H1 (cell line): Measurements from ENCODE around the gene REPIN1. TPM values are rescaled to one million over a fixed set of nuclear protein-coding genes. Genes with fewer than 3 reads are reported as not detected.

Experiments used
- CTCF ChIA-PET: fragments of 300-600 bp; sonication (Branson Sonifier 250); formaldehyde crosslinking; loops from one replicate; lab custom pipeline; 2021; ENCODE audit not compliant: partially characterized antibody; lab: Charles Lee
- POLR2A ChIA-PET: fragments of 300-600 bp; sonication (Branson Sonifier 250); formaldehyde crosslinking; loops from one replicate; lab custom pipeline; 2021; ENCODE audit warnings: inconsistent platforms; ENCODE audit not compliant: partially characterized antibody; lab: Charles Lee
- DNase-seq, 2 experiments: peaks; one replicate each; pipeline versions ENCODE4 v3.0.0 to v3.0.0-alpha.2; 2010 to 2022; ENCODE audit warnings: low spot score in 2 of 2, low read depth in 1 of 2, mixed read lengths in 1 of 2
- FAIRE-seq: peaks from 2 replicates; lab custom pipeline; 2011; peaks lifted over from hg19 to GRCh38; lab: Jason Lieb, UNC
- H2AFZ ChIP-seq: 2 replicates; pipeline ENCODE4 v1.8.1; 2012; ENCODE audit warnings: low read length, inconsistent platforms
- H2AK5ac ChIP-seq: 2 replicates; pipeline ENCODE4 v1.6.1; 2013; ENCODE audit warnings: low read depth, low read length
- H2BK120ac ChIP-seq: replicated peaks from 2 replicates; pipeline ENCODE3; 2013; ENCODE audit warnings: low read depth, low read length, inconsistent platforms
- H2BK12ac ChIP-seq: 2 replicates; pipeline ENCODE4 v1.6.1; 2013; ENCODE audit warnings: low read depth, low read length
- H2BK15ac ChIP-seq: 2 replicates; pipeline ENCODE4 v1.6.1; 2013; ENCODE audit warnings: low read length
- H2BK20ac ChIP-seq: 2 replicates; pipeline ENCODE4 v1.6.1; 2013; ENCODE audit warnings: low read length
- H2BK5ac ChIP-seq: 2 replicates; pipeline ENCODE4 v1.6.1; 2013; ENCODE audit warnings: low read depth, low read length
- H3K14ac ChIP-seq: 2 replicates; pipeline ENCODE4 v1.6.1; 2013; ENCODE audit warnings: inconsistent platforms; ENCODE audit not compliant: insufficient read length
- H3K18ac ChIP-seq: 2 replicates; pipeline ENCODE4 v1.6.1; 2013; ENCODE audit warnings: low read length; ENCODE audit errors: extremely low read depth
- H3K23ac ChIP-seq: 2 replicates; pipeline ENCODE4 v1.6.1; 2013; ENCODE audit warnings: inconsistent platforms; ENCODE audit not compliant: insufficient read length
- H3K23me2 ChIP-seq: 2 replicates; pipeline ENCODE4 v1.6.1; 2013; ENCODE audit warnings: low read depth, low read length
- H3K27ac ChIP-seq: 2 replicates; pipeline ENCODE4 v1.6.1; 2011; ENCODE audit warnings: low read depth, low read length, inconsistent platforms
- H3K27me3 ChIP-seq, 4 experiments: replicated peaks in 1 of 4; 1 replicate in 1 of 4; 2 replicates in 3 of 4; pipeline versions ENCODE4 v1.6.1 to v1.8.1; 2011 to 2013; ENCODE audit warnings: low read length in 3 of 4, mild to moderate bottlenecking in 3 of 4, inconsistent platforms in 2 of 4, mixed read lengths in 2 of 4, moderate library complexity in 1 of 4; ENCODE audit not compliant: control insufficient read depth in 3 of 4, insufficient read depth in 3 of 4; ENCODE audit errors: extremely low read depth in 1 of 4
- H3K36me3 ChIP-seq, 4 experiments: 2 replicates each; pipeline versions ENCODE4 v1.6.1 to v1.8.1; 2011 to 2013; ENCODE audit warnings: mild to moderate bottlenecking in 4 of 4, low read length in 3 of 4, moderate library complexity in 2 of 4, control low read depth in 1 of 4, inconsistent platforms in 1 of 4; ENCODE audit not compliant: insufficient read depth in 4 of 4, control insufficient read depth in 2 of 4
- H3K4ac ChIP-seq: replicated peaks from 2 replicates; pipeline ENCODE3; 2013; ENCODE audit warnings: low read length, low read depth, mixed read lengths, inconsistent platforms; ENCODE audit not compliant: insufficient read length
- H3K4me1 ChIP-seq, 4 experiments: replicated peaks in 1 of 4; 1 replicate in 1 of 4; 2 replicates in 3 of 4; pipeline versions ENCODE4 v1.6.1 to v1.8.1; 2011 to 2013; ENCODE audit warnings: low read length in 3 of 4, inconsistent platforms in 2 of 4, mixed read lengths in 1 of 4; ENCODE audit not compliant: insufficient read depth in 4 of 4, control insufficient read depth in 3 of 4
- H3K4me2 ChIP-seq, 2 experiments: 2 replicates each; pipeline versions ENCODE4 v1.6.1 to v1.8.1; 2011 to 2013; ENCODE audit warnings: low read depth in 2 of 2, low read length in 2 of 2, control low read depth in 1 of 2, inconsistent platforms in 1 of 2, mild to moderate bottlenecking in 1 of 2; ENCODE audit not compliant: insufficient read depth in 1 of 2
- H3K4me3 ChIP-seq, 4 experiments: fragments of 200-600, 300-600 bp in 1 of 4; sonication (generic), shearing (Covaris generic), sonication (Bioruptor Twin) in 1 of 4; 2 replicates each; pipeline versions ENCODE4 v1.5.1 to v1.8.1; 2011 to 2016; ENCODE audit warnings: low read length in 4 of 4, low read depth in 3 of 4, control low read depth in 2 of 4, inconsistent platforms in 2 of 4, mild to moderate bottlenecking in 2 of 4, mixed read lengths in 1 of 4, moderate library complexity in 1 of 4; ENCODE audit not compliant: insufficient read depth in 2 of 4; ENCODE audit errors: extremely low read depth in 1 of 4
- H3K56ac ChIP-seq: replicated peaks from 2 replicates; pipeline ENCODE3; 2013; ENCODE audit warnings: low read depth, mild to moderate bottlenecking, mixed read lengths, low read length, inconsistent platforms; ENCODE audit not compliant: insufficient read length
- H3K79me1 ChIP-seq: 2 replicates; pipeline ENCODE4 v1.6.1; 2013; ENCODE audit warnings: low read depth, low read length, control low read depth
- H3K79me2 ChIP-seq, 2 experiments: 2 replicates each; pipeline versions ENCODE4 v1.6.1 to v1.8.1; 2012 to 2013; ENCODE audit warnings: low read length in 2 of 2, mild to moderate bottlenecking in 2 of 2, inconsistent platforms in 1 of 2; ENCODE audit not compliant: insufficient read depth in 2 of 2, control insufficient read depth in 1 of 2
- H3K9ac ChIP-seq, 4 experiments: replicated peaks in 1 of 4; 1 replicate in 1 of 4; 2 replicates in 3 of 4; pipeline versions ENCODE4 v1.6.1 to v1.8.1; 2011 to 2013; ENCODE audit warnings: low read depth in 3 of 4, low read length in 3 of 4, control low read depth in 2 of 4, mild to moderate bottlenecking in 2 of 4, moderate library complexity in 2 of 4, inconsistent platforms in 1 of 4; ENCODE audit errors: extremely low read depth in 1 of 4
- H3K9me3 ChIP-seq, 2 experiments: 2 replicates each; pipeline versions ENCODE4 v1.6.1 to v1.8.1; 2012 to 2013; ENCODE audit warnings: mild to moderate bottlenecking in 2 of 2, moderate library complexity in 2 of 2, control low read depth in 1 of 2, inconsistent platforms in 1 of 2, low read depth in 1 of 2, low read length in 1 of 2, mixed read lengths in 1 of 2; ENCODE audit not compliant: insufficient read depth in 2 of 2
- H4K20me1 ChIP-seq, 2 experiments: replicated peaks in 1 of 2; 2 replicates each; pipeline versions ENCODE3 to v1.8.1; 2011 to 2013; ENCODE audit warnings: inconsistent platforms in 2 of 2, low read length in 2 of 2, mild to moderate bottlenecking in 1 of 2; ENCODE audit not compliant: insufficient read depth in 2 of 2, control insufficient read depth in 1 of 2
- H4K5ac ChIP-seq: 2 replicates; pipeline ENCODE4 v1.6.1; 2013; ENCODE audit warnings: low read length, low read depth, mixed read lengths, inconsistent platforms; ENCODE audit not compliant: insufficient read length
- H4K8ac ChIP-seq: 2 replicates; pipeline ENCODE4 v1.8.0; 2013; ENCODE audit warnings: mild to moderate bottlenecking, moderate library complexity, low read length, inconsistent platforms; ENCODE audit not compliant: insufficient read depth; ENCODE audit errors: extremely low read depth
- H4K91ac ChIP-seq: replicated peaks from 2 replicates; pipeline ENCODE3; 2013; ENCODE audit warnings: low read length, mixed read lengths, inconsistent platforms; ENCODE audit not compliant: insufficient read length
- ASH2L ChIP-seq: fragments of 200-600, 300-600 bp; sonication (generic); IDR thresholded peaks from one replicate; pipeline ENCODE4 v1.7.1; 2017; ENCODE audit warnings: low read length
- CBX5 ChIP-seq: fragments of 300-800, 300-1000 bp; sonication (generic); IDR thresholded peaks from 2 replicates; pipeline ENCODE4 v1.7.1; 2016; ENCODE audit warnings: antibody characterized with exemption, low read length, low read depth
- CHD2 ChIP-seq: IDR thresholded peaks from 2 replicates; pipeline ENCODE4 v1.6.1; 2012; ENCODE audit warnings: low read length, improper control_type of control experiment
- CTBP2 ChIP-seq: IDR thresholded peaks from 2 replicates; pipeline ENCODE4 v1.7.0; 2011; ENCODE audit warnings: borderline replicate concordance, mild to moderate bottlenecking, moderate library complexity, mixed read lengths, low read length; ENCODE audit not compliant: insufficient read depth, insufficient read length
- EZH2 ChIP-seq: fragments of 200-600 bp; sonication (generic); IDR thresholded peaks from 2 replicates; pipeline ENCODE4 v1.7.1; 2012; ENCODE audit warnings: low read depth, mild to moderate bottlenecking, moderate library complexity, low read length, inconsistent platforms; ENCODE audit not compliant: severe bottlenecking
- HDAC6 ChIP-seq: IDR thresholded peaks from one replicate; pipeline ENCODE4 v1.7.1; 2012; ENCODE audit warnings: low read depth, mild to moderate bottlenecking, inconsistent platforms, low read length, moderate library complexity
- KDM4A ChIP-seq: IDR thresholded peaks from one replicate; pipeline ENCODE4 v1.7.1; 2012; ENCODE audit warnings: low read depth, mild to moderate bottlenecking, moderate library complexity, low read length, inconsistent platforms; ENCODE audit not compliant: severe bottlenecking
- SIX5 ChIP-seq: IDR thresholded peaks from 2 replicates; pipeline ENCODE4 v1.6.1; 2011; ENCODE audit warnings: mild to moderate bottlenecking, low read depth, low read length
- TAF1 ChIP-seq: IDR thresholded peaks from 2 replicates; pipeline ENCODE4 v1.6.1; 2011; ENCODE audit warnings: mild to moderate bottlenecking, low read depth, low read length
- WGBS, 2 experiments: shearing (Covaris generic) in 1 of 2; methylation state at CpG; one replicate each; pipeline versions ENCODE4 v1.1.6 to v1.1.7; 2013 to 2015; ENCODE audit warnings: low lambda C conversion rate in 2 of 2, mixed read lengths in 2 of 2, inconsistent platforms in 1 of 2, low coverage in 1 of 2, missing lambda C conversion rate in 1 of 2; ENCODE audit not compliant: insufficient replicate concordance in 2 of 2, insufficient coverage in 1 of 2, insufficient read length in 1 of 2; ENCODE audit errors: extremely low coverage in 1 of 2, missing lambda C conversion rate in 1 of 2; 5-methylcytosine and 5-hydroxymethylcytosine counted together
- polyA plus RNA-seq, 7 experiments: library from polyadenylated mRNA; depleted of rRNA in 3 of 7; stranded (reverse) in 5 of 7; unstranded in 2 of 7; fragments of >200 nt in 5 of 7; fragments of 200-250 nt in 2 of 7; gene quantifications; 1 replicate in 5 of 7; 2 replicates in 1 of 7; 4 replicates in 1 of 7; pipeline versions ENCODE4 v1.2.1 to v1.2.3, GENCODE V29; 2011 to 2013; ENCODE audit warnings: missing spikeins in 2 of 7, mixed read lengths in 2 of 7
- total RNA-seq: library from RNA; stranded (reverse); fragmentation: NEBNext Ultra II Directional; extraction: Animal tissue kit (Norgen Biotek cat#: 25700); gene quantifications from 2 replicates; pipeline ENCODE4 v1.2.1, GENCODE V29; 2021
- TF ChIP-seq, protein P1 (sequence below), 3 experiments: IDR thresholded peaks; 1 replicate in 2 of 3; 2 replicates in 1 of 3; pipeline versions ENCODE4 v1.5.1 to v1.6.1; 2011; ENCODE audit warnings: low read length in 3 of 3, mild to moderate bottlenecking in 3 of 3, inconsistent platforms in 2 of 3, low read depth in 1 of 3, moderate library complexity in 1 of 3; ENCODE audit not compliant: insufficient read depth in 1 of 3; ENCODE audit errors: control extremely low read depth in 1 of 3

The REPIN1 gene
- total and polyA plus RNA-seq, 2 of the 8 experiments (the other 6 are each of a cell fraction or from before 2014, with no cell fraction given): 98.6 to 125 TPM

GRCh38 chr7:150337659-150338081 lies 31.0 kb upstream of the REPIN1 start:
- CTCF ChIA-PET: interaction anchor here (1.0 to 2.2 kb wide), 8 partner anchors 9 to 46 kb away, joined by 3 to 8 read pairs (median 4); no protein-coding TSS in a partner anchor
- FAIRE-seq (no peak), DNase-seq (no peak)
- no peaks in the 10 kb centered on the region for H3K9me3 ChIP-seq
- H3K79me1 ChIP-seq: peaks cover 6% of the 10 kb centered on the region
- H4K8ac ChIP-seq: 0 out of 2 replicates have a peak overlapping the region, but pooled peaks have one; percentile 5
- 0 out of 2 replicates have a peak overlapping the region, but pooled peaks have one; percentile 48 for H3K18ac ChIP-seq
- peak overlapping the region; percentile 84; the same call in 1 of the 2 replicates for H2AK5ac ChIP-seq
- no peak overlapping the region for H3K4me3 ChIP-seq
- H3K4me1 ChIP-seq: peaks cover 15 to 72% (median 40%) of the 10 kb centered on the region in 4 experiments
- no peak overlapping the region for H3K14ac ChIP-seq
- peak overlapping the region; percentile 25; the same call in 1 of the 2 replicates for H2BK15ac ChIP-seq
- no peak overlapping the region for H2AFZ ChIP-seq
- no peak overlapping the region for H4K5ac ChIP-seq
- H3K56ac ChIP-seq: no peak overlapping the region
- no peak overlapping the region for H3K4ac ChIP-seq
- peaks cover 0 to 13% (median 11%) of the 10 kb centered on the region in 4 experiments; a peak in 6 of 7 replicates for H3K27me3 ChIP-seq
- H2BK120ac ChIP-seq: no peak overlapping the region
- POLR2A ChIA-PET: interaction anchor here (0.6 to 7.6 kb wide), 13 partner anchors 8 to 77 kb away, joined by 3 to 76 read pairs (median 6); partner anchors contain the start of gene REPIN1
- H3K27ac ChIP-seq: no peak overlapping the region
- H3K23ac ChIP-seq: no peak overlapping the region
- H4K20me1 ChIP-seq: peaks cover 9 to 18% of the 10 kb centered on the region in 2 experiments
- 0 out of 2 replicates have a peak overlapping the region, but pooled peaks have one; percentile 50 for H2BK12ac ChIP-seq
- no peak overlapping the region for H4K91ac ChIP-seq
- no peak overlapping the region for H2BK5ac ChIP-seq
- H3K9ac ChIP-seq: no peak overlapping the region
- no peak overlapping the region for H2BK20ac ChIP-seq
- peaks cover 17% of the 10 kb centered on the region for H3K23me2 ChIP-seq
- peaks cover 2 to 25% (median 6%) of the 10 kb centered on the region in 4 experiments; a peak in 6 of 8 replicates for H3K36me3 ChIP-seq
- WGBS, 2 experiments: 88% methylated on average over 6 of the region's 6 CpGs; no CpG with 5 or more reads in 1 of the 2 experiments
- H3K4me2 ChIP-seq: no peak overlapping the region
- H3K79me2 ChIP-seq: peaks cover 0 to 22% of the 10 kb centered on the region in 2 experiments; a peak in 2 of 4 replicates
- TF ChIP-seq ASH2L (no peak), KDM4A (no peak), EZH2 (no peak), TAF1 (no peak), HDAC6 (no peak), CBX5 (no peak), CHD2 (no peak), CTBP2 (no peak), SIX5 (no peak)
- TF ChIP-seq, protein P1, sequence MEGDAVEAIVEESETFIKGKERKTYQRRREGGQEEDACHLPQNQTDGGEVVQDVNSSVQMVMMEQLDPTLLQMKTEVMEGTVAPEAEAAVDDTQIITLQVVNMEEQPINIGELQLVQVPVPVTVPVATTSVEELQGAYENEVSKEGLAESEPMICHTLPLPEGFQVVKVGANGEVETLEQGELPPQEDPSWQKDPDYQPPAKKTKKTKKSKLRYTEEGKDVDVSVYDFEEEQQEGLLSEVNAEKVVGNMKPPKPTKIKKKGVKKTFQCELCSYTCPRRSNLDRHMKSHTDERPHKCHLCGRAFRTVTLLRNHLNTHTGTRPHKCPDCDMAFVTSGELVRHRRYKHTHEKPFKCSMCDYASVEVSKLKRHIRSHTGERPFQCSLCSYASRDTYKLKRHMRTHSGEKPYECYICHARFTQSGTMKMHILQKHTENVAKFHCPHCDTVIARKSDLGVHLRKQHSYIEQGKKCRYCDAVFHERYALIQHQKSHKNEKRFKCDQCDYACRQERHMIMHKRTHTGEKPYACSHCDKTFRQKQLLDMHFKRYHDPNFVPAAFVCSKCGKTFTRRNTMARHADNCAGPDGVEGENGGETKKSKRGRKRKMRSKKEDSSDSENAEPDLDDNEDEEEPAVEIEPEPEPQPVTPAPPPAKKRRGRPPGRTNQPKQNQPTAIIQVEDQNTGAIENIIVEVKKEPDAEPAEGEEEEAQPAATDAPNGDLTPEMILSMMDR (IDR thresholded peaks at IDR 0.05; ENCODE audit: control extremely low read depth in 1 of 3, insufficient read depth in 1 of 3, low read depth in 1 of 3, low read length in 3 of 3): no peak
